NCI-H345 treated with DMSO at 0.1 percent for 48 hours (cell line): ENCODE results near the gene CCNYL1.
A peak's percentile ranks its signal among the peaks of the same experiment; 100 is the strongest.

Experiments
- DNase-seq: peaks from one replicate; lab custom pipeline; 2025; ENCODE audit not compliant: unreplicated experiment; lab: John Stamatoyannopoulos, UW

The CCNYL1 gene

GRCh38 chr2:207790898-207791297 is 79.5 kb downstream of the CCNYL1 start:
- DNase-seq = no peak

- no peak for DNase-seq
Measured at GRCh38 chr2:207791579-207792243, 80.3 kb downstream of the CCNYL1 start.

- DNase-seq = no peak
Measured at GRCh38 chr2:207792244-207792785, 80.9 kb downstream of the CCNYL1 start.

DNA sequence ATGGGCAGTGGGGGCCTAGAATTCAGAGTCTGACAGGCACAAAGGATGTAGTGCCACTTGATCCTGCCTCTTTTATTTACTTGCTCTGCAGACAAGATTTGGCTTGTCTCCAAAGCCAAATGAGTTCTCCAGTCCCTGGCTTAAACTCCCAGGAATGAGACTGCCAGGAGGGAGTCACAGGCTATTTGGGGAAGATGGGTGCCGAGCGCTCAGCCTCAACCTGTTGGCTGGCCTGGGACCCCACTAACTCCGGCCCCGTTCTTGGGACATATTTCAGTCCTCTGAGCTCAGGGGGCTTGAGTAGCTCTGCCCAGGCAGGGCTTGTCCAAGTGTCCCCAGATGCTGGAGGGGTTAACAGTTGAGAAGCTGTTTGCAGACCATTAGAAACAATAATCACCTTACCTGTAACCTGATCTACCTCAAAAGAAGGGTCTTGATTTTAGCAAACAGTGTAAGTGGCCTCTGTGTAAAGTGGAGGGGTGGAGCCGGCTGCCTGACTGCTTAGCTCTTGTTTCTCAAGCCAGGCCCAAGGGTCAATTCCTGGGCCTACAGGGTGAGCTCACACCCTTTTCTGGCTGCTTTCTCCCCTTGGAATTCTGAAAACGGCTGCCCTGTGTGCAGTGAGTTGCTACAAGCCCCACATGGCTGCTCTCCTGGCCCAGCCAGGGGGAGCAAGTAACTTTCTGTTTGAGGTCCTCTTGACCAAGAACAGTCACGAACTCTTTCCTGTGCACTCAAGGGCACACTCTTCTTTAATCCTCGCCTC is 85.3 kb downstream of the CCNYL1 start:
- DNase-seq = peak; percentile 89

GRCh38 chr2:207801259-207801658 is 89.8 kb downstream of the CCNYL1 start:
- peak; percentile 31 for DNase-seq

- DNase-seq = no peak
Measured at GRCh38 chr2:207802650-207803049, 91.2 kb downstream of the CCNYL1 start.
